ENCODE data around the gene FADS1. TPM values are rescaled to one million over a fixed set of nuclear protein-coding genes. Genes with fewer than 3 reads are reported as not detected.

Gene FADS1
- total RNA-seq, 1 experiment from 2014 or later, result 150 TPM

DNA sequence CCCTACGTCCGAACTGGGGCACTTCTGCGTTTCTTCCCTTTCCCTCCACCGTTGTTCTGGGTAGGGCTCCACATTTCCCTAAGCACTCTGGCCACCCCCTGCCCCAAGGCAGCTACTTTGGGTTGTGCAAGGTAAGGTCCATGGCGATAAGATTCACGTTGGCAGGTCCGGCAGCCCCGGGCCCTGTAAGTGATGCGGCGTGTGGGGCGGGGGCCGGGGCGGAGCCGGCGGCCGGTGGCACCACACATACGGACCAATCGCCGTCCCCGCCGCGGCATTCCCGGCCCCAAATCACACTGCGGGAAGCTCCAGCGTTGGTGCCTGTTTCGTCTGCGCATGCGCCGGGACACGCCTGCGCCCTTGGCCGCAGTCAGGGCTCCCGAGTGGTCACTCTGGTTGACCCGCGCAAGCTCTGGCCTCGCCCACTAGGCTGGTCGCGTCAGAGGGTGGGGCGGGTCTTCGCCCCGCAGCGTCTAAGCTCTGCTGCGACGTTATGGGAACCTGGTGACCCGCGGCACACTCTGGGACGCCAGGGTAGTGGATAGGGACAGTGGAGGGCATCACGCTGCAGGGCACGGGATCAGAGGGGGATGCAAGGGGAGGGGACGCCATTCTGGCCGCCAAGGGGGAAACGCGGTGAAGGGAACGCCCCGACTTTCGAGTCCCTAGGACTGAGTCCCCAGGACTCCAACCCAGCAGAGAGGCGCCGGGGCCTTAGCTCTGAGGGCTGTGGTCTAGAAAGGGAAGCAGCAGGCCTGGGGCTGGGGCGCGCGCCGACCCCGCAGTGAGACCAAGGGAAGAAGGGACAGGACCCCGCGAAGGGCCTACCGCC is 1.6 kb downstream of the FADS1 start:
- peaks cover 56% of the 10 kb centered on the region for H3F3A ChIP-seq (ENCODE audit: insufficient read depth, low read depth)
- DNase-seq, result peak; percentile 97 to 99
- CTCF ChIA-PET, result interaction anchor here (0.8 to 2.1 kb wide), 4 partner anchors 14 to 267 kb away, joined by 3 to 13 read pairs (median 5); no protein-coding TSS in a partner anchor
- POLR2A ChIA-PET (ENCODE audit: unreplicated experiment), result interaction anchor here (0.5 to 1.2 kb wide), 20 partner anchors 13 to 956 kb away, joined by 3 to 22 read pairs (median 4); partner anchors contain the start of genes FADS2 and TAF6L
- peak overlapping the region; percentile 75 for H3K4me2 ChIP-seq
- H3K27ac ChIP-seq, result peak overlapping the region; percentile 80
- peaks cover 28% of the 10 kb centered on the region for H3K4me1 ChIP-seq (replicated peaks; ENCODE audit: insufficient read depth)
- intact Hi-C loops (cut with micrococcal nuclease; ENCODE audit: unreplicated experiment), result loop anchor here (1.0 kb wide), 1 partner anchor 152 kb away; the partner anchor contains the start of gene FTH1
- H3K9me2 ChIP-seq (ENCODE audit: insufficient read depth), result no peaks in the 10 kb centered on the region
- no peaks in the 10 kb centered on the region for H3K9me3 ChIP-seq (ENCODE audit: insufficient read depth, low read depth)
- H2AFZ ChIP-seq, result peak overlapping the region; percentile 89
- TF ChIP-seq CTCF (conservative IDR thresholded peaks at IDR 0.05), result no peak
- TF ChIP-seq EZH2 (IDR thresholded peaks at IDR 0.05; ENCODE audit: low read depth), result no peak
- H3K79me2 ChIP-seq (ENCODE audit: low read depth), result peaks cover 31% of the 10 kb centered on the region
- H4K20me1 ChIP-seq (ENCODE audit: insufficient read depth), result no peaks in the 10 kb centered on the region
- BruUV-seq (replicated peaks), result TSS peak; percentile 72
- no peaks in the 10 kb centered on the region for H3K27me3 ChIP-seq (ENCODE audit: insufficient read depth, low read depth)
- H3K4me3 ChIP-seq, result peak overlapping the region; percentile 95
- H3K36me3 ChIP-seq (ENCODE audit: low read depth), result peaks cover 25% of the 10 kb centered on the region

- CTCF ChIA-PET, result interaction anchor here (0.8 to 2.1 kb wide), 4 partner anchors 15 to 268 kb away, joined by 3 to 13 read pairs (median 5); no protein-coding TSS in a partner anchor
- BruUV-seq (replicated peaks), result TSS peak; percentile 62
- Histone ChIP-seq H3K79me2 (ENCODE audit: low read depth) (peaks cover 31% of the 10 kb centered on the region), H3K9me3 (ENCODE audit: insufficient read depth, low read depth) (no peaks in the 10 kb centered on the region), H3K9me2 (ENCODE audit: insufficient read depth) (no peaks in the 10 kb centered on the region), H3K27ac (peak overlapping the region; percentile 75), H3K27me3 (ENCODE audit: insufficient read depth, low read depth) (no peaks in the 10 kb centered on the region), H2AFZ (peak overlapping the region; percentile 77), H3K36me3 (ENCODE audit: low read depth) (peaks cover 33% of the 10 kb centered on the region), H3K4me1 (replicated peaks; ENCODE audit: insufficient read depth) (peaks cover 20% of the 10 kb centered on the region), H3K4me2 (peak overlapping the region; percentile 75), H4K20me1 (ENCODE audit: insufficient read depth) (no peaks in the 10 kb centered on the region), H3F3A (ENCODE audit: insufficient read depth, low read depth) (peaks cover 50% of the 10 kb centered on the region; the same call in 1 of the 2 replicates), H3K4me3 (peak overlapping the region; percentile 95)
- intact Hi-C loops (cut with micrococcal nuclease; ENCODE audit: unreplicated experiment), result no loop called here
- POLR2A ChIA-PET (ENCODE audit: unreplicated experiment), result interaction anchor here (0.5 to 1.2 kb wide), 12 partner anchors 13 to 934 kb away, joined by 3 to 22 read pairs (median 4); partner anchors contain the start of gene FADS2
- DNase-seq, result peak in 1 of 2 experiments; percentile 51
- no peak for TF ChIP-seq EZH2 (IDR thresholded peaks at IDR 0.05; ENCODE audit: low read depth)
- TF ChIP-seq CTCF (conservative IDR thresholded peaks at IDR 0.05), result no peak
These were observed 2.4 kb downstream of the FADS1 start for GRCh38 chr11:61814247-61814957.

DNA sequence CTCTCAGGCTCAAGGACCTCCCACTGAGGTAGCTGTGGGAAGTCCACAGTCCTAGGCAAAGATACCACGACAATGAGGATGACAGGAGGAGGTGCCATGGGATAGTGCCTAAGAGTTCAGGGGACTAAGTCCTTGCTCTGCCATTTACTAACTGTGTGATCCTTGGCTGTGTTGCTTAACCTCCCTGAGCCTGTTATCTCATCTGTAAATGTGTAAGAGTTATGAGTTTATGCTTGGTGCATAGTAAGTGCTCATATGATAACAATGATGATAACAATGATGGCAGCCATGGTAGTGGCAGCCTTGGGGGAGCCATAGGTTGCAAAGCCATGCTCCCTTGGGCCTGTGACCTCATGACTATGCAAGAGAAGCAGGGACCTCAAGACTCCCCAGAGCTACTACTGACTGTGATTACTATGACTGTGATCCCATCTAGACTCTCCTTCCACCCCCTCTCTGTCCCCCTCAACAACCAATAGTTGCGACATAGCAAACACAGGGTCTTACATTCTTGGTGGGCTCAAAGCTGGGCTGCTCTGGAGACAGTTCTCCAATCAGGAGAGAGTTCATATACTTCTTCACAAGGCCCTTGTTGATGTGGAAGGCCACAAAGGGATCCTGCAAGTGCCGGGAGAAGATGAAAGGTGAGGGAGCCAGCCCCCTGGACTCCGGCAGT is 3.9 kb downstream of the FADS1 start:
- Histone ChIP-seq H2AFZ (no peak overlapping the region), H3K4me2 (no peak overlapping the region), H3K4me3 (no peak overlapping the region), H3K9me3 (ENCODE audit: insufficient read depth, low read depth) (no peaks in the 10 kb centered on the region), H3K36me3 (ENCODE audit: low read depth) (peaks cover 38% of the 10 kb centered on the region), H3K79me2 (ENCODE audit: low read depth) (peaks cover 30% of the 10 kb centered on the region), H3K4me1 (replicated peaks; ENCODE audit: insufficient read depth) (peaks cover 17% of the 10 kb centered on the region), H3F3A (ENCODE audit: insufficient read depth, low read depth) (peaks cover 42% of the 10 kb centered on the region; the same call in 1 of the 2 replicates), H4K20me1 (ENCODE audit: insufficient read depth) (no peaks in the 10 kb centered on the region), H3K27me3 (ENCODE audit: insufficient read depth, low read depth) (no peaks in the 10 kb centered on the region), H3K27ac (no peak overlapping the region), H3K9me2 (ENCODE audit: insufficient read depth) (no peaks in the 10 kb centered on the region)
- TF ChIP-seq CTCF (conservative IDR thresholded peaks at IDR 0.05) (no peak), EZH2 (IDR thresholded peaks at IDR 0.05; ENCODE audit: low read depth) (no peak)
- intact Hi-C loops (cut with micrococcal nuclease; ENCODE audit: unreplicated experiment), result no loop called here
- BruUV-seq (replicated peaks), result no TSS peak
- DNase-seq, result no peak
- POLR2A ChIA-PET (ENCODE audit: unreplicated experiment), result no interaction called here
- CTCF ChIA-PET, result interaction anchor here (1.0 kb wide), 1 partner anchor 16 kb away, joined by 7 read pairs; no protein-coding TSS in a partner anchor

All from PC-9 (cell line).